Fibroblast of skin of back (primary cell): Measurements from ENCODE around the gene ZCWPW1.
"Not testable (repeated sequence)": the region's sequence is repeated elsewhere in the genome, so short reads cannot be mapped to it uniquely, and the experiment has no call there.

Experiments used
- DNase-seq: peaks from one replicate; pipeline ENCODE4 v3.0.0-alpha.2; 2013

ZCWPW1 gene

GRCh38 chr7:100371561-100372171 is 56.8 kb downstream of the ZCWPW1 start:
- no peak for DNase-seq

DNA sequence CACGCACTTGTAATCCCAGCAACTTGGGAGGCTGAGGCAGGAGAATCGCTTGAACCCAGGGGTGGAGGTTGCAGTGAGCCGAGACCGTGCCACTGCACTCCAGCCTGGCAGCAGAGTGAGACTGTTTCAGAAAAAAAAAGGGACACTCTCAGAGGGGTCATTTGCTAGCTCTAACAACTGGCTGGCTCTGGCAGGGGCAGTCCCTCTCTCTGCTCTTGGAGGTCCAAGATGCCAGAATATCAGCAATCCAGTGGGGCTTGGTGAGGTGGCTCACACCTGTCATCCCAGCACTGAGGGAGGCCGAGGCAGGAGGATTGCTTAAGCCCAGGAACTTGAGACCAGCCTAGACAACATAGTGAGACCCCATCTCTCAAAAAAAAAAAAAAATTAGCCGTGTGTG is 57.8 kb downstream of the ZCWPW1 start:
- DNase-seq = no peak

GRCh38 chr7:100370303-100370702 is 58.2 kb downstream of the ZCWPW1 start:
- DNase-seq = no peak

GRCh38 chr7:100369105-100369504 is 59.4 kb downstream of the ZCWPW1 start:
- DNase-seq = no peak

GRCh38 chr7:100367676-100368613 is 60.6 kb downstream of the ZCWPW1 start:
- DNase-seq = no peak

- no peak for DNase-seq
Measured at GRCh38 chr7:100367251-100367620, 61.3 kb downstream of the ZCWPW1 start.

GRCh38 chr7:100366411-100367250 is 61.9 kb downstream of the ZCWPW1 start:
- no peak for DNase-seq

GRCh38 chr7:100365998-100366367 is 62.5 kb downstream of the ZCWPW1 start:
- DNase-seq = not testable (repeated sequence)

- no peak for DNase-seq
Measured at GRCh38 chr7:100364480-100364879, 64.0 kb downstream of the ZCWPW1 start.

DNA sequence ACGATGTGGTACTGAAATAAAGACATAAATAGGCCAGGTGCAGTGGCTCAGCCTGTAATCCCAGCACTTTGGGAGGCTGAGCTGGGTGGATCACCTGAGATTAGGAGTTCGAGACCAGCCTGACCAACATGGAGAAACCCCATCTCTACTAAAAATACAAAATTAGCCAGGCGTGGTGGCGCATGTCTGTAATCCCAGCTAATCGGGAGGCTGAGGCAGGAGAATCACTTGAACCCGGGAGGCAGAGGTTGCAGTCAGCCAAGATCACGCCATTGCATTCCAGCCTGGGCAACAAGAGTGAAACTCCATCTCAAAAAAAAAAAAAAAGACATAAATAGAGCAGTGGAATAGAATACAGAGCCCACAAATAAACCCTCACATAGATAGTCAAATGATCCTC is 64.7 kb downstream of the ZCWPW1 start:
- not testable (repeated sequence) for DNase-seq

DNA sequence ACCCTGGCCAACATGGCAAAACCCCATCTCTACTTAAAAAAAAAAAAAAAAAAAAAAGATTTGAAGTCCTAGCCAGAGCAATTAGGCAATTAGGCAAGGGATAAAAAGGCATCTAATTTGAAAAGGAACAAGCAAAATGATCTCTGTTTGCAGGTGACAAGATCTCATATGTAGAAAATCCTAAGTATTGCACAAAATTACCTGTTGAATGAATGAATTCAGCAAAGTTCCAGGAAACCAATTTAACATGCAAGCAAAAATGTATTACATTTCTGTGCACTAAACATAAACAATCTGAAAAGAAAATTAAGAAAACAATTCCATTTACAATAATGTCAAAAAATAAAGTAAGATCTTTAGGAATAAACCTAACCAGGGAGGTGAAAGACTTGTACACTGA is 65.4 kb downstream of the ZCWPW1 start:
- DNase-seq = no peak

DNA sequence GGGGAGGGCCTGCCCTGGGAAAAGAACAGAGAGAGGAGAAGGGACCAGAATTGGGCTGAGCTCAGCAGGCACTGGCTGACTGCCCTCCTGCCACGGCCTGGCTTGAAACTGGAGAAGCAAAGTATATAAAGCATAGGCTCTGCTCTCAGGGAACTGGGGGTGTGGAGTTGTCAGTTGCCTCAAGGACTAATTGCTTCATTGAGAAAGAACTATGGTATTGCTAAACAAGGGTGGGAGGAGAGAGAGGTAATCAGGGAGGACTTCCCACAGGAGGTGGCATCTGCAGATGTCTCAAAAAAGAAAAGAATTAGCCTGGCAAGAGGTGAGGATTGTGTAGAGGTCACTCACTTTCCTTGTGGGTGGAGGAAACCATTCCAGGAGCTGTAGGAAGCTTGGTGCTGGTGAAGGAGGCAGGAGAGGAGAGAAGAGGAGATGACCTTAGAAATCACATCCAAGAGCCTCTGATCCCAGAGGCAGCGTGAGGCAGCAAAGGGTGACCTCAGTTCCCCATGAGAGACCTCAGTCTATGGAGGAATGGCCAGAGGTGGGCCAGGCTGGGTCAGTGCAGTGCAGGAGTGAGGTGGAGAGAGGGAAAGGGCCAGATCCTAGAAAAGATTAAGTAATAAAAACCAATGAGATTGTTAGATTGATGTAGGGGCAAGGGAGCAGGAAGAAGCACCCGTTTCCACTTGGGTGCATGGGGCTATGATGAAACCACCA is 68.2 kb downstream of the ZCWPW1 start:
- DNase-seq = no peak

GRCh38 chr7:100358857-100359212 is 69.7 kb downstream of the ZCWPW1 start:
- no peak for DNase-seq

DNA sequence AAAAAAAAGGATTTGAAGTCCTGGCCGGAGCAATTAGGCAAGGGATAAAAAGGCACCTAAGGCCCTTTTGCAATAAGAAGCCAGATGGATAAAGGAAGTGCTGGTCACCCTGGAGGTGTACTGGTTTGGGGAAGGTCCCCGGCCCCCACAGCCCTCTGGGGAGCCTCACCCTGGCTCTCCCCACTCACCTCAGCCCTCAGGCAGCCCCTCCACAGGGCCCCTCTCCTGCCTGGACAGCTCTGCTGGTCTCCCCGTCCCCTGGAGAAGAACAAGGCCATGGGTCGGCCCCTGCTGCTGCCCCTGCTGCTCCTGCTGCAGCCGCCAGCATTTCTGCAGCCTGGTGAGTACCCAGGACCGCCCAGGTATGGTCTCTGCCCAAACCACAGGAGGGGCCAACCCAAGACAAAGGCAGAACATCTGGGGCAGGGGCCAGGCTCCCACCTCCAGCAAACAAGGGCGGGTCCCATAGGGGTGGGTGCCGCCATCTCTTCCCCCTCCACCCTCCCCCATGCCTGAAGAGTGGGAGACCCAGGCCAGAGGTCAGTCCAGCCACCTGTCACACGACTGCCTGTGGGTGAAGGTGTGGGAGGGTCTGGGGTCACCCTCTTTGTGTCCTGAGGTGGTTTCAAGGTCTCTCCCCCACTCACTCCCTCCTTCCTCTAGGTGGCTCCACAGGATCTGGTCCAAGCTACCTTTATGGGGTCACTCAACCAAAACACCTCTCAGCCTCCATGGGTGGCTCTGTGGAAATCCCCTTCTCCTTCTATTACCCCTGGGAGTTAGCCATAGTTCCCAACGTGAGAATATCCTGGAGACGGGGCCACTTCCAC is 70.3 kb downstream of the ZCWPW1 start, which contains the start of gene PILRB:
PILRB (plus strand) TSS at position 91 of the 830 bp plus-strand sequence; CDS start at position 277, 186 bp downstream.
- no peak for DNase-seq

DNA sequence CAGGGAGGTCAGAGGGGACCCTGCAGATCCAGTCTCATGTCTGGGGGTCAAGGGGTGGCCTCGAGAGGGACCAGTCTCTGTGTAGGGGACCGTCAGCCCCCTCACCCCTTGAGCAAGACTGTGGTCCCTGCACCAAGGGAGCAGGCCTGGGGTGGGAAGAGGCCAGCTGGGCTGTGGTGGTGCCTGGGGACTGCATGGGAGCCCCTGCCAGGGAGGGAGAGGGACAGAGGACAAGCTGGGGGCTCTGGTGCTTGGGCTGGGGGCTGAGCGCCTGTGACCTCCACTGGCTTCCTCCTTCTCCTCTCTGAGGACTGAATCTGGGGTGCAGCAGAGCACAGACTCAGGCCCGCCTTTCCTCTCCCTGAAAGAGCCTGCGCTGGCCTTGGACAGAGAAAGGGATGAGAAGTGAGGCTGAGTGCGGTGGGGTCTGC is 71.4 kb downstream of the ZCWPW1 start:
- no peak for DNase-seq

DNA sequence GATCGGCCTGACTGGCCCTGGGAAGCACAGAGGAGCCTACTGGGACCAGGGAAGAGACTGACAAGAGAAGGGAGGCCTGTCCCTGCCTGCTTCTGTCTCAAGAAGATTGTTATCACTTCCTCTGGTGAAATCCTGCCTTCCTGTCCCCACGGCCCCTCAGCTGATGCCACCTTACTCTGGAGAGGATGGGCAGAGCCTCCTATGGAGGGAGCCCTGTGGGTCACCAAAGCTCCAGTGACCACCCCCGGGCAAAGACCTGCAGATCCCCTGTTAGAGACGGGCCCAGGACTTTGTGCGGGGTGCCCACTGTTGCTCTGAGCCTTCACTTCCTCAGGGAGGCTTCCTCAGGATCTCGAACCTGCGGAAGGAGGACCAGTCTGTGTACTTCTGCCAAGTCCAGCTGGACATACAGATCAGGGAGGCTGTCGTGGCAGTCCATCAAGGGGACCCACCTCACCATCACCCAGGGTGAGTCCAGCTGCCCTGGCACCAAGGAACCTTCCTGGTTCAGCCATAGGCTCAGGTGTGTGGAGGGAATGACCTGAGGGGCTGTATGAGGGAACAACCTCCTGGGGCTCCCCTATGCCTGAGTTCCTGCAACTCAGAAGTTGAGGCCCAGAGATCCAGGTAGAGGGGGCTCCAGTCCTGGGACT is 72.0 kb downstream of the ZCWPW1 start:
- DNase-seq = no peak

GRCh38 chr7:100353685-100354330 is 74.7 kb downstream of the ZCWPW1 start:
- DNase-seq = no peak

GRCh38 chr7:100352984-100353684 is 75.4 kb downstream of the ZCWPW1 start:
- no peak for DNase-seq

- DNase-seq = not testable (repeated sequence)
Measured at GRCh38 chr7:100352230-100352781, 76.2 kb downstream of the ZCWPW1 start.
